GM12891 (cell line): ENCODE data around the gene FAM163B.

Experiments
- DNase-seq: peaks from one replicate; pipeline ENCODE4 v3.0.0; 2011; ENCODE audit warnings: low spot score; ENCODE audit not compliant: insufficient read length
- FAIRE-seq: peaks from 2 replicates; lab custom pipeline; 2011; peaks lifted over from hg19 to GRCh38; lab: Jason Lieb, UNC
- PAX5 ChIP-seq: IDR thresholded peaks from 2 replicates; pipeline ENCODE4 v1.6.1; 2011; ENCODE audit warnings: low read length, moderate library complexity, mild to moderate bottlenecking; ENCODE audit not compliant: insufficient read depth, severe bottlenecking
- POLR2A ChIP-seq: IDR thresholded peaks from 2 replicates; pipeline ENCODE4 v1.6.1; 2011; ENCODE audit warnings: low read depth, low read length, control low read depth
- POLR2AphosphoS5 ChIP-seq: IDR thresholded peaks from 2 replicates; pipeline ENCODE4 v1.6.1; 2011; ENCODE audit warnings: low read depth, low read length, control low read depth
- POU2F2 ChIP-seq: IDR thresholded peaks from 2 replicates; pipeline ENCODE4 v1.6.1; 2011; ENCODE audit warnings: low read depth, mild to moderate bottlenecking, control low read depth, low read length, moderate library complexity
- SPI1 ChIP-seq: IDR thresholded peaks from 2 replicates; pipeline ENCODE4 v1.6.1; 2011; ENCODE audit warnings: low read depth, low read length, control low read depth
- TAF1 ChIP-seq: IDR thresholded peaks from 2 replicates; pipeline ENCODE4 v1.6.1; 2011; ENCODE audit warnings: low read depth, low read length, control low read depth

FAM163B gene

GRCh38 chr9:133640580-133641395, 31.6 kb upstream of the FAM163B start:
- no peak for DNase-seq
- no peak for TF ChIP-seq POLR2AphosphoS5
- no peak for TF ChIP-seq TAF1
- TF ChIP-seq SPI1, result no peak
- TF ChIP-seq POU2F2, result no peak
- TF ChIP-seq POLR2A, result no peak
- no peak for TF ChIP-seq PAX5
- FAIRE-seq, result no peak

- FAIRE-seq (no peak), DNase-seq (no peak)
- TF ChIP-seq TAF1 (no peak), POLR2A (no peak), SPI1 (no peak), POLR2AphosphoS5 (no peak)
Measured at GRCh38 chr9:133640160-133640559, 31.0 kb upstream of the FAM163B start.

DNA sequence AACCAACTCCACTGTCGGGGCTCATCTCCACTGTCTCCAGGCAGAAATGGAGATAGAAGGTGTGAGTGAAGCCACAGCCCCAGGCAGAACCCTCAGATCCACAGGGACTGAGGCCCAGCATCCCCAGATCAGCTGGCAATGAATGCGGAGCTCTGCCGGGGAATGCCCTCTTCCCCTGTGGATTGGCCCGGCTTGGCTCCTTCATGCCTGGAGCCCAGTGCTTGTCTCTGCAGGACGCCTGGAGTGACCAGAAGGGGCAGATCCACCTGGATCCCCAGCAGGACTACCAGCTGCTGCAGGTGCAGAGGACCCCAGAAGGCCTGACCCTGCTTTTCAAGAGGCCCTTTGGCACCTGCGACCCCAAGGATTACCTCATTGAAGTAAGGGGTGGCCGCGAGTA, 30.4 kb upstream of the FAM163B start:
- TF ChIP-seq PAX5 (no peak), SPI1 (no peak), TAF1 (no peak), POLR2AphosphoS5 (no peak), POLR2A (no peak), POU2F2 (no peak)
- DNase-seq (no peak), FAIRE-seq (no peak)

GRCh38 chr9:133638711-133639110, 29.5 kb upstream of the FAM163B start:
- DNase-seq (no peak), FAIRE-seq (no peak)
- TF ChIP-seq PAX5 (no peak), TAF1 (no peak), POU2F2 (no peak), POLR2A (no peak), POLR2AphosphoS5 (no peak), SPI1 (no peak)

DNA sequence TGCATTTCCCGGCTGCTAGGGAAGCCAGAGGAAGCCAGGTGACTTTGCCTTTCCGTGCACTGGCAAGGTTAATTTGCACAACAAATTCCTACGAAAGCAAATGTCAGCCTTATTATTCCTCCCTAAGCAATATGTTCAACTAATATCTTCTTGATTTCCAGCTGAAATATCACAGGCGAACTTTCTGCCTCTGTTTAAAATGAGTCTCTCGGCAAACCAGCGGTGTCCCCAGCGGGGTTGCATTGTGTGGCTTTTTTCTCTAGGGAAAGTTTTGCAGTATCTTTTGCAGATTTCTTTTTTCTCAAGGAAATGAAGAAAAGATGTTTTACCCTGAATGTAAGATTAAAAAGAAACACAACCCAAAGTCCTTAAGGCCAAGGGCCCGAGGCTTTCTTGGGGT, 28.9 kb upstream of the FAM163B start:
- DNase-seq (no peak), FAIRE-seq (no peak)
- TF ChIP-seq SPI1, result no peak
- TF ChIP-seq TAF1, result no peak
- TF ChIP-seq POLR2A, result no peak
- TF ChIP-seq POLR2AphosphoS5, result no peak
- no peak for TF ChIP-seq POU2F2
- no peak for TF ChIP-seq PAX5

GRCh38 chr9:133637451-133638055, 28.4 kb upstream of the FAM163B start:
- TF ChIP-seq PAX5 (no peak), POLR2A (no peak), POU2F2 (no peak), POLR2AphosphoS5 (no peak), SPI1 (no peak), TAF1 (no peak)
- DNase-seq (no peak), FAIRE-seq (no peak)

DNA sequence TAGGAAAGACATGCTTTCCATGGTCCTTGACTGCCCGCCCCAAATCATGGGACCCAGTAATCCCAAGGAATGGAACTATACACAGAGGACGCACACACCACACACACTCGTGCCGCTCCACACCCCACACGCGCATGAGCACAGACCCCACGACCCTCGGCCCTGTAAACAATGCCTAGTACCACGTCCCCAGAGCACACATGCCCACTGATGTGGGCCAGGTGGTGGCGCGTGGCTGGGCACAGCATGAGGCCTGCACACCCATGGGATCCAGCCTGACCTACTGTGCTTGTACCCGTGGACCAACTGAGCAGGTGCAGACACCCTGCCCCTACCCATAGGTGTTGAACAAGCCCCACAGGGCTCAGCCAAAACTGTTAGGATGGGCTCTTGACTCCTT, 27.7 kb upstream of the FAM163B start:
- no peak for TF ChIP-seq SPI1
- TF ChIP-seq POLR2A, result no peak
- TF ChIP-seq PAX5, result no peak
- TF ChIP-seq POLR2AphosphoS5, result no peak
- no peak for TF ChIP-seq TAF1
- TF ChIP-seq POU2F2, result no peak
- FAIRE-seq (no peak), DNase-seq (no peak)

DNA sequence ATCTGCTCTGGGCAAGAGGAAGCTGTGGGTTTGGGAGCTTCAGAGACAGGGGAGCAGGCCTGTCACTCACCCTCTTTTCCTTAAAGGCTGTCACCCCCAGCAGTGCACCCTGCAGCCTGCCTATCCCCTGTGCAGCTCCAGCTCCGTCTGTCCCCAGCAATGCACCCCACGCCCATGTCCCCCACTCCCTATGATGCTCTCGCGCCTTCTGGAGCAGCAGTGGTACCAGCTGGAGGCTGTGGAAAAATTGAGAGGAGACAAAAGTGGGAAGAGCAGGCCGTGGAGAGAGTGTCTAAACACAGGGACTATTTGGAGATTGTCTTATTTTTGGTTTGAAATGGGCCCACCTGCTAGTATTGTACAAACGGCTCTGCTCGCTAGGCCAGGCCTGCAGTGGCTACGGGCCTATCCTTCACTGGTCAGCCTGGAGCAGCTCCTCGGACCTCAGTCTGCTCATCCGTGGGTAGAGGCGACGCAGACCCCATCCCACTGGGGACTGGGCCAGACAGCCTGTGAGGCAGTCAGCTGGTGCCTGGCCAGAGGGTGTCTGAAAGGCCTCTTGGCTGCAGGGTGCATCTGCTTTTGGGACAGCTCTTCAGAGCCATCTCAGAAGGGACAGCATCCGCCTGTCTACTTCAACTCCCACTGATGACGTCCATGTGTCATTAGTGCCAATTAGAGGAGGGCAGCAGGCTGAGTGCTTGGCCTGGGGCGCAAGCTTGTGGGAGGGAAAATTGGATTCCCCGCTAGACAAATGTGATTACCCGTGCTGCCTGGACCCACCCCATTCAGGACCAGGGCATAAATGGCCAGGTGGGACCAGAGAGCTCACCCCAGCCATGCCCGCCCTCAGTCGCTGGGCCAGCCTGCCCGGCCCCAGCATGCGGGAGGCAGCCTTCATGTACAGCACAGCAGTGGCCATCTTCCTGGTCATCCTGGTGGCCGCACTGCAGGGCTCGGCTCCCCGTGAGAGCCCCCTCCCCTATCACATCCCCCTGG, 26.6 kb upstream of the FAM163B start, which contains the start of gene DBH:
TSS of gene DBH (plus strand) at position 831 of the 999 bp plus-strand sequence. CDS start at position 840, 9 bp downstream.
- no peak for FAIRE-seq
- no peak for DNase-seq
- TF ChIP-seq POU2F2 (no peak), PAX5 (no peak), POLR2A (no peak), POLR2AphosphoS5 (no peak), TAF1 (no peak), SPI1 (no peak)

- no peak for DNase-seq
- TF ChIP-seq TAF1 (no peak), SPI1 (no peak), POU2F2 (no peak), POLR2AphosphoS5 (no peak), POLR2A (no peak), PAX5 (no peak)
- no peak for FAIRE-seq
Measured at GRCh38 chr9:133635098-133635497, 25.9 kb upstream of the FAM163B start.
